HG03521 (cell line): Measurements from ENCODE around the gene ATXN2.
"Not testable (repeated sequence)": the region's sequence is repeated elsewhere in the genome, so short reads cannot be mapped to it uniquely, and the experiment has no call there.

Experiments used
- ATAC-seq: cut with Tn5 transposase; IDR thresholded peaks from one replicate; pipeline ENCODE4 v1.9.1; 2021; ENCODE audit warnings: mild to moderate bottlenecking, moderate library complexity; ENCODE audit not compliant: unreplicated experiment

Gene ATXN2

DNA sequence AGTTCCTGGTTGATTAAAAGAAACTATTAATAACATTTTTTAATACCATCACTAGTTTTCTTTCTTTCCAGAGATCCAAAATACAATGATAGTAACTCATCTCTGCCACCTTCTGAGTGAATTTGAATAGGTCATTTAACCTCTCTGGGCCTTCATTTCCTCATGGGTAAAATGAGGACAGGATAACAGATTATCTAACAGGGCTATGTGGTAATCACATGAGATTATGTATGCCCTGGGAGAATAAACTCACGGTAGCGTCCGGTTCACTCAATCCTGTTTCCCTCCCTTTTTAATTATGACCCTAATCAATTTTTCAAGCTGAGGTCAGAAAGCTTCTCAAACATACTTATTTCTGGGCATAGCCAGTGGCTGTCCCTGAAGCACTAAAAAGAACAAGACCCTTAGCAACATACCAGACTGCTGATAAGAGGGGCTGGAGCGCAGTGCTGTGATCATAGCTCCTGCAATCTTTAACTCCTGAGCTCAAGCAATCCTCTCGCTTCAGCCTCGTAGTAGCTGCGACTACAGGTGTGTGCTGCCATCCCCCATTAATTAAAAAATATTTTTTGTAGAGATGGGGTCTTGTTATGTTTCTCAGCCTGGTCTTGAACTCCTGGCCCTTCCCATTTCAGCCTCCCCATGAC lies 24.2 kb downstream of the ATXN2 start:
- ATAC-seq, result no peak

- ATAC-seq, result no peak
These were observed 25.6 kb downstream of the ATXN2 start for GRCh38 chr12:111573476-111573875.

DNA sequence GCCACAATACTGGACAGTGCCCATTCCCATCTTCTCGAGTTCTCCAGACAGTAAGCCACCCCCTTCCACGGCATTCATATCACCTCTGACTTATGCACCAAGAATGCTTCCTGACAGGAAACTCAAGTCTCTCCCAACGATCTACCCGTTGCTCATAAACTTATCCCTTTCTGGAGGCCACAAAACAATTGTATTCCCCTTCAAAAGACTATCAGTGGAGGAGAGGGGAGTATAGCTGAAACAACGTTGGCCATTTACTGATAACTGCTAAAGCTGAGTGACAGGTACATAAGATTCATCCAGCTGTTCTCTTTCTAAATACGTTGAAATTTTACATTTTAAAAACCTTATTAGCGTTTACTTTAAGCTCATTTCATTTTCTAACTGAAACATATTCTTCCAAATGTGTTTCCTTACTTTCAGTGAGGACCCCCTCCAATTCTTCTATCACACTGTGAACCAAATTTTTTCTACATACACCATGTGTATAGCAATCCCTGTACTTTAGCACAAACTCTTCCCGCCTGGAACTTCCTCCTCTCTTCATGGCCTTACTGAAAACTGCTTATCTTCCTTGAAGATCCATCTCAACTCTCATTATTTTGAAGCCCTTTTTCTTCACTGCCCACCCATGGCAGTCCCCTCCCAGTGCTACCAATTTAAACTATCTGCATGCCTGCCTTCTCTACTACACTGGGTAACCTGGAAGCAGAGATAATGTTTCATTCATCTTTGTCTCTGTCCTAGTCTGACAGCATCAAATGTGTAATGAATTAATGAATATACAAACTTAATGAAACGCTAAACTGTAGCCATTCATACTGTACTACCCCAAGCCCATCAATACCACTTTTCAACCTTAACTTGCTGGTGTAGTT lies 28.8 kb downstream of the ATXN2 start:
- ATAC-seq, result no peak

DNA sequence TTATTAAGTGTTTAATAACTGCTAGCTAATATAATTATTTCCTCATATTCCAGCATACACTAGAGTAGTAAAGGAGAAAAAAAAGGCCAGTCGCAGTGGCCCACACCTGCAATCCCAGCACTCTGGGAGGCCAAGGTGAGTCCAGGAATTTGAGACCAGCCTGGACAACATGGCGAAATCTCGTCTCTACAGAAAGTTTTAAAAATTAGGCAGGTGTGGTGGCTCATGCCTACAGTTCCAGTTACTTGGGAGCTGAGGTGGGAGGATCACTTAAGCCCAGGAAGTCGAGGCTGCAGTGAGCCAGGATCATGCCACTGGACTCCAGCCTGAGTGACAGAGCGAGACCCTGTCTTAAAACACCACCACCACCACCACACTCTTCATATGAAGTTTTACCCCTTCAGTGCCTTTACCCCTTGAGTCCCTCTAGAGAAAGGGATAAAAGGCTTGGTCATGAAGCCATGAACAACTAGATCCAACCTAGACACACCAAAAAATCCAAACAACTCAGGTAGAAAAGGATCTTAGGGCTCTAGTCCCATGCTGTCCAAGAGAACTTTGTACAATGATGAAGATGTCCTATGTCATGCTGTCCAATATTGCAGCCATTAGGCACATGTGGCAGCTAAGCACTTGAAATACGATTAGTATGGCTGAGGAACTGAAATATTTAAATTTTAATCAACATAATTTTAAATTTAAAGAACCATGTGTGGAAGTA lies 29.6 kb downstream of the ATXN2 start:
- no peak for ATAC-seq

- ATAC-seq, result not testable (repeated sequence)
These were observed 38.3 kb downstream of the ATXN2 start for GRCh38 chr12:111560844-111561243.

GRCh38 chr12:111558107-111558376 lies 41.1 kb downstream of the ATXN2 start:
- no peak for ATAC-seq

- no peak for ATAC-seq
These were observed 41.6 kb downstream of the ATXN2 start for GRCh38 chr12:111557271-111558106.

DNA sequence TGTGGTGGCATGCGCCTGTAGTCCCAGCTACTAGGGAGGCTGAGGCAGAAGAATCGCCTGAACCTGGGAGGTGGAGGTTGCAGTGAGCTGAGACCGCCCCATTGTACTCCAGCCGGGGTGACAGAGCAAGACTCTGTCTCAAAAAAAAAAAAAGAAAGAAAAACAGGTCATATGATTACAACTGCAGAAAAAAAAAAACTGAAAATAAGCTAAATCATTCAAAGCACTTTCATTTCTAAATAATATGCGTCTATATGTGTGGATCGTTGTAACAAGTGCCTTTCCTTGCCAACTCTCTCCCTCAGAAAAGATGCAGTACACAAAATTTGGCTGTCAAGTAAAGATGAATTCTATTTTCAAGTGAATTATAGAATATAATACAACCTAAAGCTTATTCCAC lies 42.4 kb downstream of the ATXN2 start:
- ATAC-seq, result no peak

DNA sequence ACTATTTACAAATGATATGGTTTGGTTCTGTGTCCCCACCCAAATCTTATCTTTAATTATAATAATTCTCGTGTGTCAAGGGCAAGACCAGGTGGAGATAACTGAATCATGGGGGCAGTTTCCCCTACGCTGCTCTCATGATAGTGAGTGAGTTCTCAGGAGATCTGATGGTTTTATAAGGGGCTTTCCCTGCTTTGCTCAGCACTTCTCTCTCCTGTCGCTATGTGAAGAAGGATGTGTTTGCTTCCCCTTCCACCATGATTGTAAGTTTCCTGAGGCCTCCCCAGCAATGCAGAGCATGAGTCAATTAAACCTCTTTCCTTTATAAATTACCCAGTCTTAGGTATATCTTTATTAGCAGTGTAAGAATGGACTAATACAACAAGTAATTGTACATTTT lies 43.8 kb downstream of the ATXN2 start:
- ATAC-seq, result not testable (repeated sequence)

DNA sequence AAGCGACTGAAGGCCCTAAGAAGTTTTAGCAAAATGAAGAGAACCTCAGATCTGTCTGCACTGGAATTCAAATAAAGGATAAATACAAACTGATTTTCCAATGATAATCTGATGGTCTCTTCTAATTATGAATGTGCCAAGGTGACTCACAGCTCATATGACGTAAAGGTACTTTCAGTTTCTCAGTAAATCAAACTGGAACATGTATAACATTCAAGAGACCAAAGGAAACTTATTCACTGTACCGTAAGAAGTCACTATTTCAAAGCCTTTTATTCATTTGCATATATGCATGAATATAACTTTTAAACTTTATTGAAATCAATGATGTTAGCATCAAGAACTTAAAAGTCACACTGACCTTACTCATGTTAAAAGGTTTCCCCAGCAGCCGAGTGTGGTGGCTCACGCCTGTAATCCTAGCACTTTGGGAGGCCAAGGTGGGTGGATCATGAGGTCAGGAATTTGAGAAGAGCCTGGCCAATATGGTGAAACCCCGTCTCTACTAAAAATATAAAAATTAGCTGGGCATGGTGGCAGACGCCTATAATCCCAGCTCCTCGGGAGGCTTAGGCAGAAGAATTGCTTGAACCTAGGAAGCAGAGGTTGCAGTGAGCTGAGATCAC lies 52.2 kb downstream of the ATXN2 start:
- ATAC-seq, result no peak

GRCh38 chr12:111546171-111546570 lies 52.9 kb downstream of the ATXN2 start:
- ATAC-seq, result no peak

GRCh38 chr12:111544032-111544431 lies 55.1 kb downstream of the ATXN2 start:
- ATAC-seq, result no peak

GRCh38 chr12:111532751-111533150 lies 66.4 kb downstream of the ATXN2 start:
- ATAC-seq, result no peak

- ATAC-seq, result no peak
These were observed 69.4 kb downstream of the ATXN2 start for GRCh38 chr12:111529424-111530368.

DNA sequence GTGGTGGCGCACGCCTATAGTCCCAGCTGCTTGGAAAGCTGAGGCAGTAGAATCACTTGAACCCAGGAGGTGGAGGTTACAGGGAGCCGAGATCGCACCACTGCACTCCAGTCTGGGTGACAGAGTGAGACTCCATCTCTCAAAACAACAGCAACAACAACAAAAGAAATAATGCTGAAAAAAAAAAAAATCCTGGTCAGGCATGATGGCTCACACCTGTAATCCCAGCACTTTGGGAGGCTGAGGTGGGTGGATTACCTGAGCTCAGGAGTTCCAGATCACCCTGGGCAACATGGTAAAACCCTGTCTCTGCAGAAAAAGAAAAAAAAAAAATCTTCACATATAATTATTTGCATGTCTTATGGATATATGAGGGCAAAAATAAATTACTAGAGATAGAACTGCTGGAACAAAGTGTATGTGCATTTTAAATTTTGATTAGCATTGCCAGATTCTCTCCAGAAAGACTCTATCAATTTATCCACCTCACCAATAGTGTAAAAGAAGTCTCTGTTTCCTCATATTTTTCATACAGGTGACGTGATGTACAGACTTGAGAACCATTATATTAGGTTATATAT lies 75.4 kb downstream of the ATXN2 start:
- ATAC-seq, result no peak

- ATAC-seq, result no peak
These were observed 77.3 kb downstream of the ATXN2 start for GRCh38 chr12:111521801-111522200.

- no peak for ATAC-seq
These were observed 79.2 kb downstream of the ATXN2 start for GRCh38 chr12:111519937-111520336.

GRCh38 chr12:111519083-111519482 lies 80.0 kb downstream of the ATXN2 start:
- ATAC-seq, result no peak

DNA sequence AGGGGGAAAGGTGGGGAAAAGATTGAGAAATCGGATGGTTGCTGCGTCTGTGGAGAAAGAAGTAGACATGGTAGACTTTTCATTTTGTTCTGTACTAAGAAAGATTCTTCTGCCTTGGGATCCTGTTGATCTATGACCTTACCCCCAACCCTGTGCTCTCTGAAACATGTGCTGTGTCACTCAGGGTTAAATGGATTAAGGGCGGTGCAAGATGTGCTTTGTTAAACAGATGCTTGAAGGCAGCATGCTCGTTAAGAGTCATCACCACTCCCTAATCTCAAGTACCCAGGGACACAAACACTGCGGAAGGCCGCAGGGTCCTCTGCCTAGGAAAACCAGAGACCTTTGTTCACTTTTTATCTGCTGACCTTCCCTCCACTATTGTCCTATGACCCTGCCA lies 91.4 kb downstream of the ATXN2 start:
- ATAC-seq, result not testable (repeated sequence)
